Activated naive CD4-positive, alpha-beta T cell (primary cell): ENCODE data around the gene SERTAD2.
A peak's percentile ranks its signal among the peaks of the same experiment; 100 is the strongest.

Source experiments
- DNase-seq, 4 experiments: peaks; one replicate each; lab custom pipeline; 2025; lab: John Stamatoyannopoulos, UW

Gene SERTAD2

GRCh38 chr2:64607381-64608304, 46.1 kb downstream of the SERTAD2 start:
- no peak for DNase-seq

GRCh38 chr2:64606479-64607363, 47.0 kb downstream of the SERTAD2 start:
- DNase-seq = peak in 3 of 4 experiments; percentile 23 to 70 (median 49)

- no peak for DNase-seq
Observed at GRCh38 chr2:64605991-64606478, 47.7 kb downstream of the SERTAD2 start.

- no peak for DNase-seq
Observed at GRCh38 chr2:64605026-64605471, 48.7 kb downstream of the SERTAD2 start.

- DNase-seq = no peak
Observed at GRCh38 chr2:64604155-64604554, 49.6 kb downstream of the SERTAD2 start.

- DNase-seq = no peak
Observed at GRCh38 chr2:64602436-64602835, 51.3 kb downstream of the SERTAD2 start.

- no peak for DNase-seq
Observed at GRCh38 chr2:64601785-64602391, 51.8 kb downstream of the SERTAD2 start.

GRCh38 chr2:64601034-64601754, 52.5 kb downstream of the SERTAD2 start:
- no peak for DNase-seq

- no peak for DNase-seq
Observed at GRCh38 chr2:64599469-64599868, 54.2 kb downstream of the SERTAD2 start.

GRCh38 chr2:64598226-64598625, 55.5 kb downstream of the SERTAD2 start:
- no peak for DNase-seq

GRCh38 chr2:64595397-64596176, 58.1 kb downstream of the SERTAD2 start:
- DNase-seq = no peak

GRCh38 chr2:64594226-64594989, 59.3 kb downstream of the SERTAD2 start:
- DNase-seq = no peak

- no peak for DNase-seq
Observed at GRCh38 chr2:64593035-64593655, 60.6 kb downstream of the SERTAD2 start.

GRCh38 chr2:64591188-64591587, 62.5 kb downstream of the SERTAD2 start:
- no peak for DNase-seq

- no peak for DNase-seq
Observed at GRCh38 chr2:64587561-64587960, 66.2 kb downstream of the SERTAD2 start.

GRCh38 chr2:64586883-64587481, 66.7 kb downstream of the SERTAD2 start:
- no peak for DNase-seq

GRCh38 chr2:64586054-64586453, 67.7 kb downstream of the SERTAD2 start:
- no peak for DNase-seq

- no peak for DNase-seq
Observed at GRCh38 chr2:64582774-64583340, 70.9 kb downstream of the SERTAD2 start.
